Measurements from ENCODE around the gene AHNAK2.
"Not testable (repeated sequence)": the region's sequence is repeated elsewhere in the genome, so short reads cannot be mapped to it uniquely, and the experiment has no call there.

AHNAK2 gene

GRCh38 chr14:104950701-104951100, 27.5 kb downstream of the AHNAK2 start:
- DNase-seq, result not testable (repeated sequence)

DNA sequence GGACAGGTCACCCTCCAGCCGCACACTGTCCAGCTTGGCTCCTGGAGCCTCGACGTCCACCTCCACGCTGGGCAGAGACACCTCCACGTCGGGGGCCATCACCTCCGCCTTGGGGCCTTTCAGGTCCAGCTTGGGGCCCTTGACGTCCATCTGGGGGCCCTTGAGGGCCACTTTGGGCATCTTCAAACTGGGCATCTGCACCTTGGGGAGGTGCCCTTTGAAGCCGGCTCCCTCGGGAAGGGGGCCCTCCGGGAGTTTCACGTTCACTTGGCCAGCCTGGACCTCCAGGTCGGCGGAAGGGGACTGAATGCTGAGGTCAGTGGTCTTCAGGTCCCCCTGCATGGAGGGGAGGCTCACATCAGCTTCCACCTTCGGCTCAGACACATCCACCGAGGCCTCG, 28.2 kb downstream of the AHNAK2 start:
- no peak for DNase-seq

DNA sequence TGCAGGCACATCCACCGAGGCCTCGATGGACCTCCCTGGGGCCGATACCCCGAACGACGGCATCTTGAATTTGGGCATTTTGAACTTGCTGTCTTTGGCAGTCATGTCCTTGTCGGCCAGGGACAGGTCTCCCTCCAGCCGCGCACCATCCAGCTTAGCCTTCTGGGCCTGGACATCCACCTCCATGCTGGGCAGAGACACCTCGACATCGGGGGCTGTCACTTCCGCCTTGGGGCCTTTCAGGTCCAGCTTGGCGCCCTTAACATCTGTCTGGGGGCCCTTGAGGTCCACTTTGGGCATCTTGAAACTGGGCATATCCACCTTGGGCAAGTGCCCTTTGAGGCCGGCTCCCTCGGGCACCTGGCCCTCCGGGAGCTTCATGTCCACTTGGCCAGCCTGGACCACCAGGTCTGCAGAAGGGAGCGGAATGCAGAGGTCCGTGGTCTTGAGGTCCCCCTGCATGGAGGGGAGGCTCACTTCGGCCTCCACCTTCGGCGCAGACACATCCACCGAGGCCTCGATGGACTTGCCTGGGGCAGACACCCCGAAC, 28.7 kb downstream of the AHNAK2 start:
- DNase-seq, result not testable (repeated sequence)

- DNase-seq, result no peak
Observed at GRCh38 chr14:104948736-104949031, 29.5 kb downstream of the AHNAK2 start.

- DNase-seq, result not testable (repeated sequence)
Observed at GRCh38 chr14:104947881-104948735, 30.1 kb downstream of the AHNAK2 start.

DNA sequence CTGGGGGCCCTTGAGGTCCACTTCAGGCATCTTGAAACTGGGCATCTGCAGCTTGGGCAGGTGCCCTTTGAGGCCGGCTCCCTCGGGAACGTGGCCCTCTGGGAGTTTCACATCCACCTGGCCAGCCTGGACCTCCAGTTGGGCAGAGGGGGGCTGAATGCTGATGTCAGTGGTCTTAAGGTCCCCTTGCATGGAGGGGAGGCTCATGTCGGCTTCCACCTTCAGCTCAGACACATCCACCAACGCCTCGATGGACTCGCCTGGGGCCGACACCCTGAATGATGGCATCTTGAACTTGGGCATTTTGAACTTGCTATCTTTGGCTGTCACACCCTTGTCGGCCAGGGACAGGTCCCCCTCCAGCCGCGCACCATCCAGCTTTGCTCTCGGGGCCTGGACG, 31.0 kb downstream of the AHNAK2 start:
- DNase-seq, result not testable (repeated sequence)

GRCh38 chr14:104945986-104946965, 31.9 kb downstream of the AHNAK2 start:
- not testable (repeated sequence) for DNase-seq

- not testable (repeated sequence) for DNase-seq
Observed at GRCh38 chr14:104945266-104945665, 32.9 kb downstream of the AHNAK2 start.

DNA sequence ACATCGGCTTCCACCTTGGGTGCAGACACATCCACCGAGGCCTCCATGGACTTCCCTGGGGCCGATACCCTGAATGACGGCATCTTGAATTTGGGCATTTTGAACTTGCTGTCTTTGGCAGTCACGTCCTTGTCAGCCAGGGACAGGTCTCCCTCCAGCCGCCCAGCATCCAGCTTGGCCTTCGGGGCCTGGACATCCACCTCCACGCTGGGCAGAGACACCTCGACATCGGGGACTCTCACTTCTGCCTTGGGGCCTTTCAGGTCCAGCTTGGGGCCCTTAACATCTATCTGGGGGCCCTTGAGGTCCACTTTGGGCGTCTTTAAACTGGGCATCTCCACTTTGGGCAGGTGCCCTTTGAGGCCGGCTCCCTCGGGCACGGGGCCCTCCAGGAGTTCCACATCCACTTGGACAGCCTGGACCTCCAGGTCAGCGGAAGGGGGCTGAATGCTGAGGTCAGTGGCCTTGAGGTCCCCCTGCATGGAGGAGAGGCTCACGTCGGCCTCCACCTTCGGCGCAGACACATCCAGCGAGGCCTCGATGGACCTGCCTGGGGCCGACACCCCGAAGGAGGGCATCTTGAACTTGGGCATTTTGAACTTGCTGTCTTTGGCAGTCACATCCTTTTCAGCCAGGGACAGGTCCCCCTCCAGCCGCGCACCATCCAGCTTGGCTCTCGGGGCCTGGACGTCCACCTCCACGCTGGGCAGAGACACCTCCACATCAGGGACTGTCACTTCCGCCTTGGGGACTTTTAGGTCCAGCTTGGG, 33.6 kb downstream of the AHNAK2 start:
- DNase-seq, result not testable (repeated sequence)

GRCh38 chr14:104944016-104944308, 34.2 kb downstream of the AHNAK2 start:
- DNase-seq, result not testable (repeated sequence)

DNA sequence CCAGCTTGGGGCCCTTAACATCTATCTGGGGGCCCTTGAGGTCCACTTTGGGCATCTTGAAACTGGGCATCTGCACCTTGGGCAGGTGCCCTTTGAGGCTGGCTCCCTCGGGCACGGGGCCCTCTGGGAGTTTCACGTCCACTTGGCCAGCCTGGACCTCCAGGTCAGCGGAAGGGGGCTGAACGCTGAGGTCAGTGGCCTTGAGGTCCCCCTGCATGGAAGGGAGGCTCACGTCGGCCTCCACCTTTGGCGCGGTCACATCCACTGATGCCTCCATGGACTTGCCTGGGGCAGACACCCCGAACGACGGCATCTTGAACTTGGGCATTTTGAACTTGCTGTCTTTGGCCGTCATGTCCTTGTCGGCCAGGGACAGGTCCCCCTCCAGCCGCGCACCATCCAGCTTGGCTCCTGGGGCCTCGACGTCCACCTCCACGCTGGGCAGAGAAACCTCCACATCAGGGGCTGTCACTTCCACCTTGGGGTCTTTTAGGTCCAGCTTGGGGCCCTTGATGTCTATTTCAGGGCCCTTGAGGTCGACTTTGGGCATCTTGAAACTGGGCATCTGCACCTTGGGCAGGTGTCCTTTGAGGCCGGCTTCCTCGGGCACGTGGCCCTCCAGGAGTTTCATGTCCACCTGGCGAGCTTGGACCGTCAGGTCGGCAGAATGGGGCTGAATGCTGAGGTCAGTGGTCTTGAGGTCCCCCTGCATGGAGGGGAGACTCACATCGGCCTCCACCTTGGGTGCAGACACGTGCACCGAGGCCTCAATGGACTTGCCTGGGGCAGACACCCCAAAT, 34.8 kb downstream of the AHNAK2 start:
- DNase-seq, result not testable (repeated sequence)

- DNase-seq, result no peak
Observed at GRCh38 chr14:104942586-104942985, 35.6 kb downstream of the AHNAK2 start.

- no peak for DNase-seq
Observed at GRCh38 chr14:104941508-104942365, 36.4 kb downstream of the AHNAK2 start.

- DNase-seq, result no peak
Observed at GRCh38 chr14:104940526-104941150, 37.5 kb downstream of the AHNAK2 start.

GRCh38 chr14:104939666-104940410, 38.3 kb downstream of the AHNAK2 start:
- no peak for DNase-seq

GRCh38 chr14:104938960-104939359, 39.2 kb downstream of the AHNAK2 start:
- DNase-seq, result no peak

DNA sequence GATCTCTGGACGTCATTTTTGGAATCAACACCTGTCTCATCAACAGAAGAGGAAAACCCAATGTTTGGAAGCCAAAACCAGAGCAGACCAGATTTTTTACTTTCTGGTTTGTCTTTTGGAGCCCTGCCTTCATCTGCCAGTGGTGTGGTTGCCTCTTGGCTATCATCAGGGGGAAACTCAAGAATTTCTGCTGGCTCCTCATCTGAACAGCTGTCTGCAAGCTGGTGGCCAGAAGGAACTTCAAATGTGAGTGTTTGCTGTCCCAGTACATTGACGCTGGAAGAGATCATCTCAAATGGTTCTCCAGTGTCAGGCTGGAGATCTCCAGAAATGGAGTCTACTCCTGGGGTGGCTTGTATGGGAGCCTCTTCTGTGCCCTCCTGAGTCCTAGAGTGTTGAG, 39.7 kb downstream of the AHNAK2 start:
- DNase-seq, result no peak

DNA sequence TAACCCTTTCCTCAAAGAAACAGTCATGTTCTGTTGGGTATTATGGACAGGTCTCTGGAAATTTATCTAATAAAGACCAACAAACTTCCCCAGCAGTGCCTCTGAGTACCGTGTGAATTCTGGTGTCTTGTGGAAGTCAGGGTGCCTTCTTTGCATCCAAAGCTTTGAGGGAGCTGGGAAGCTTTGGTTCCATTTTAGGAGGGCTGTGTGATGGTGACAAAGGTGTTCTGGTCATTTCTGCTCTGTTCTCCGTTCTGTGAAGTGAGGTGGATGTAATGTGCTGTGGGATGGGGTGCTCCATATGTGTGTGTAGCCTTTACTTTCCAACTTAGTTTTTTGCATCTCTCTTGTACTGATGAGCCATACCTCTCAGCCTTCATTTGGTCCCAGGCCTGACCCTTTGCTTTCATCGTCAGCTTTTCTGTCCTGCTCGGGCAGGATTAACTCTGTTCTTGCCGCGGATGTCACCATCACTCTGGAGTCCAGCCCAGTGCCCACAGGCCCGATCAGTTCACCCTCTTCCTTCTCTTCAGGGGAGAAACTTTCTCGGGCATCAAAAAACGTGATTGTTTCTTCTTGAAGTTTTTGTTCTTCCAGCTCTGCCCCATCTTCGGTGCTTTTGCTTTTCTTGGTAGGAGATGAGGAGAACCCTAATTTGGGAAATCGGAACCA, 40.3 kb downstream of the AHNAK2 start:
- DNase-seq, result no peak

DNA sequence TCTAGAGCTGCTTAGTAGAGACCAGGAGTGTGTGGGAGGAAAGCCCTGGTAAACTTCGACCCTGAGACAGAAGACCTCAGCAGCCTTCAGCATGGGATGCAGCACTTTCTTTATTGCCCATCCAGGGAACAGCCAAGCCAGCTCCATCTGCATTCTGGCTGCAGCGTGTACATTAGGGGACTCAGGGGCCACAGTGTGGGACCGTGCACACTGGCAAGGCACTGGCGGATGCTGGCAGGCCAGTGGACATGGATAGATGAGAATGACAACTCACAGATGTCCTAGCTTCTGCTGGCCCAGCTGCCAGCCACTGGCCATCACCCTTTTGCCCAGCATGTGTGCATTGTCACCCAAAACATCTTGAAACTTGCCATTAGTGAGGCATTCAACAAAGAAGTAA, 41.0 kb downstream of the AHNAK2 start:
- no peak for DNase-seq

All from SW 1271 (cell line).